ENCODE data around the gene FOXP1. TPM values are rescaled to one million over a fixed set of nuclear protein-coding genes. Genes with fewer than 3 reads are reported as not detected.

Gene FOXP1
- total and polyA plus RNA-seq, 2 of the 13 experiments (the other 11 are each of a cell fraction or from before 2014, with no cell fraction given): 40.4 to 59.0 TPM

DNA sequence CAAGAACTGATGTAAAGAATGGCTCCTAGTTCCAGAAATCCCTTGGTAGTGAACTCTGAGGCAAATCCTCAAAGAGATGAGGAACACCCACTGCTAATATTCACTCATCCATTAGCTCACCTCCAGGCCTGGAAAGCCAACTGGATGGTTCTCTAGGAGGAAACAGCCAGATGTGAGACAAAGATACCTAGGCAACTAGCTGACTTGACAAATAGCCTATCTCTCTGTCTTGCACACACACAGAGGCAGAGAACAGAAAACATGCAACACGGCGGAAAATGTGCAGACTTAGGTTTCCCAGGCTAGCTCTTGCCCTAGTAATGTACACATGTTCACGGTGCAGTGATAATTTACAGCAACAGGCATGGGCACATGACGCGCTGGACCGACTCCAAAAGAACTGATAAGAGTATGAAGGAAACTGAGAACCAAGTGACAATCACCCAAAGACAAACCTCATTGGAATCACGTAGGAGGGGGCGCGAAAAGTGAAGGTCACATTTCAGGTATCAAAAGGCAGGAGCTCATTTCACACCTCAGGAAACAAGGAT, 318.1 kb downstream of the FOXP1 start:
- no peaks in the 10 kb centered on the region for H4K20me1 ChIP-seq (ENCODE audit: insufficient read depth, low read length)
- no TSS peak for BruUV-seq (replicated peaks)
- H3K27ac ChIP-seq (ENCODE audit: extremely low read length, insufficient read depth, low read length): peak overlapping the region; percentile 24
- H3K9me3 ChIP-seq (ENCODE audit: low read length): no peaks in the 10 kb centered on the region
- peaks cover 5% of the 10 kb centered on the region for H3K79me2 ChIP-seq (ENCODE audit: insufficient read depth, low read length)
- FAIRE-seq (no peak), ATAC-seq (no peak), DNase-seq (ENCODE audit: low spot score) (no peak)
- no peak overlapping the region for H3K9ac ChIP-seq (ENCODE audit: insufficient read depth, low read depth, low read length)
- 95% methylated on average over 9 of the region's 9 CpGs for WGBS (ENCODE audit: low lambda C conversion rate)
- H3K4me2 ChIP-seq (ENCODE audit: low read depth, low read length): no peak overlapping the region
- intact Hi-C loops (cut with micrococcal nuclease; ENCODE audit: unreplicated experiment): no loop called here
- POLR2A ChIA-PET: no interaction called here
- CTCF ChIA-PET (ENCODE audit: low intra/inter-chr PET ratio, low total read pairs): no interaction called here
- TF ChIP-seq AKAP8 (CRISPR knock-in tag; IDR thresholded peaks at IDR 0.05) (no peak), MAFK (conservative IDR thresholded peaks at IDR 0.05 in 1 of 2, IDR thresholded peaks at IDR 0.05 in 1 of 2; ENCODE audit: low read length in 2 of 2) (peak; percentile 40 to 66; a peak in 3 of 4 replicates), MAFF (IDR thresholded peaks at IDR 0.05; ENCODE audit: low read depth, low read length) (peak; percentile 64)
- H2AFZ ChIP-seq (ENCODE audit: low read length): no peak overlapping the region
- peaks cover 0 to 3% of the 10 kb centered on the region in 2 experiments; a peak in 1 of 5 replicates for H3K36me3 ChIP-seq (replicated peaks in 1 of 2; ENCODE audit: control insufficient read depth in 1 of 2, insufficient read depth in 2 of 2, low read length in 2 of 2)
- H3K4me1 ChIP-seq (ENCODE audit: insufficient read depth, low read length): peaks cover 39% of the 10 kb centered on the region
- no peak overlapping the region for H3K4me3 ChIP-seq (replicated peaks in 1 of 3; ENCODE audit: insufficient read depth in 1 of 3, low read depth in 2 of 3, low read length in 3 of 3)
- in situ Hi-C loops (cut with HindIII; ENCODE audit: extremely low pct_ligation_motif_present, low pct_unique_long_range_greater_than_20kb): no loop called here
- H3K27me3 ChIP-seq (ENCODE audit: control insufficient read depth in 1 of 2, insufficient read depth in 2 of 2, low read length in 2 of 2): no peaks in the 10 kb centered on the region

DNA sequence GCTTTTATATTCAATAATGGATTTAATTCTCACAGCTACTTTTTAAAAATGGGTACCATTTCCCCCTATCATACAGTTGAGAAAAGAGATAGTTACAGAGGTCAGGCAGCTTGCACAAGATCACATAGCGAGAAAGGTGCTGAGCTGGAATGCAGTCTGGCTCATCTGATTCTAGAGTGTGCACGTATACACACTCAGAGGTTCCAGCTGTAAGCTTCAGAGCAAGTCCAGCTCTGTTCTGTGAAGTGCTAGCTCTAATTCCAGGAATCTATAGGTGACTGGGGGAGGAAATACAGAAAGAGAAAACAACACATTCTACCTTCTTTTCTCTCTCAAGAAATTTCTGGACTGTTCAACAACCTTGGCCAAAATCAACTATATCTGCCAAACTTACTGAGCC, 318.7 kb downstream of the FOXP1 start:
- BruUV-seq (replicated peaks): no TSS peak
- no peak overlapping the region for H2AFZ ChIP-seq (ENCODE audit: low read length)
- intact Hi-C loops (cut with micrococcal nuclease; ENCODE audit: unreplicated experiment): no loop called here
- peaks cover 0 to 3% of the 10 kb centered on the region in 2 experiments; a peak in 1 of 5 replicates for H3K36me3 ChIP-seq (replicated peaks in 1 of 2; ENCODE audit: control insufficient read depth in 1 of 2, insufficient read depth in 2 of 2, low read length in 2 of 2)
- WGBS (ENCODE audit: low lambda C conversion rate): 90% methylated on average over 2 of the region's 2 CpGs
- TF ChIP-seq ZNF451 (CRISPR knock-in tag; IDR thresholded peaks at IDR 0.05) (no peak), TEAD3 (CRISPR knock-in tag; optimal IDR thresholded peaks at IDR 0.05; ENCODE audit: borderline replicate concordance) (peak; percentile 27)
- TF ChIP-seq, protein P1, sequence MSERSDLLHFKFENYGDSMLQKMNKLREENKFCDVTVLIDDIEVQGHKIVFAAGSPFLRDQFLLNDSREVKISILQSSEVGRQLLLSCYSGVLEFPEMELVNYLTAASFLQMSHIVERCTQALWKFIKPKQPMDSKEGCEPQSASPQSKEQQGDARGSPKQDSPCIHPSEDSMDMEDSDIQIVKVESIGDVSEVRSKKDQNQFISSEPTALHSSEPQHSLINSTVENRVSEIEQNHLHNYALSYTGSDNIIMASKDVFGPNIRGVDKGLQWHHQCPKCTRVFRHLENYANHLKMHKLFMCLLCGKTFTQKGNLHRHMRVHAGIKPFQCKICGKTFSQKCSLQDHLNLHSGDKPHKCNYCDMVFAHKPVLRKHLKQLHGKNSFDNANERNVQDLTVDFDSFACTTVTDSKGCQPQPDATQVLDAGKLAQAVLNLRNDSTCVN (CRISPR knock-in tag; IDR thresholded peaks at IDR 0.05; ENCODE audit: borderline replicate concordance): peak; percentile 30; the same call in 1 of the 2 replicates
- ChIA-PET CTCF (ENCODE audit: low intra/inter-chr PET ratio, low total read pairs) (no interaction called here), POLR2A (no interaction called here)
- H3K4me3 ChIP-seq (replicated peaks in 1 of 3; ENCODE audit: insufficient read depth in 1 of 3, low read depth in 2 of 3, low read length in 3 of 3): no peak overlapping the region
- no peaks in the 10 kb centered on the region for H4K20me1 ChIP-seq (ENCODE audit: insufficient read depth, low read length)
- ATAC-seq (peak; percentile 36; the same call in 2 of the 3 replicates), DNase-seq (ENCODE audit: low spot score) (no peak), FAIRE-seq (no peak)
- no peaks in the 10 kb centered on the region for H3K27me3 ChIP-seq (ENCODE audit: control insufficient read depth in 1 of 2, insufficient read depth in 2 of 2, low read length in 2 of 2)
- no peak overlapping the region for H3K9ac ChIP-seq (ENCODE audit: insufficient read depth, low read depth, low read length)
- in situ Hi-C loops (cut with HindIII; ENCODE audit: extremely low pct_ligation_motif_present, low pct_unique_long_range_greater_than_20kb): no loop called here
- H3K79me2 ChIP-seq (ENCODE audit: insufficient read depth, low read length): peaks cover 5% of the 10 kb centered on the region
- H3K4me1 ChIP-seq (ENCODE audit: insufficient read depth, low read length): peaks cover 42% of the 10 kb centered on the region
- H3K27ac ChIP-seq (ENCODE audit: extremely low read length, insufficient read depth, low read length): peak overlapping the region; percentile 24
- no peak overlapping the region for H3K4me2 ChIP-seq (ENCODE audit: low read depth, low read length)
- H3K9me3 ChIP-seq (ENCODE audit: low read length): no peaks in the 10 kb centered on the region
